ENCODE results near the gene TTC13.

GRCh38 chr1:230879778-230880177, 98.9 kb downstream of the TTC13 start:
- TF ChIP-seq CTCF (IDR thresholded peaks at IDR 0.05), result no peak
- TF ChIP-seq POLR2A (IDR thresholded peaks at IDR 0.05), result no peak

Data from thyroid gland (tissue), 4 donors.